Measurements from ENCODE around the gene ATP6V0B. TPM values are rescaled to one million over a fixed set of nuclear protein-coding genes. Genes with fewer than 3 reads are reported as not detected.

ATP6V0B gene
- total and polyA plus RNA-seq, 5 experiments from 2014 or later = 55.8 to 213 (median 149) TPM

DNA sequence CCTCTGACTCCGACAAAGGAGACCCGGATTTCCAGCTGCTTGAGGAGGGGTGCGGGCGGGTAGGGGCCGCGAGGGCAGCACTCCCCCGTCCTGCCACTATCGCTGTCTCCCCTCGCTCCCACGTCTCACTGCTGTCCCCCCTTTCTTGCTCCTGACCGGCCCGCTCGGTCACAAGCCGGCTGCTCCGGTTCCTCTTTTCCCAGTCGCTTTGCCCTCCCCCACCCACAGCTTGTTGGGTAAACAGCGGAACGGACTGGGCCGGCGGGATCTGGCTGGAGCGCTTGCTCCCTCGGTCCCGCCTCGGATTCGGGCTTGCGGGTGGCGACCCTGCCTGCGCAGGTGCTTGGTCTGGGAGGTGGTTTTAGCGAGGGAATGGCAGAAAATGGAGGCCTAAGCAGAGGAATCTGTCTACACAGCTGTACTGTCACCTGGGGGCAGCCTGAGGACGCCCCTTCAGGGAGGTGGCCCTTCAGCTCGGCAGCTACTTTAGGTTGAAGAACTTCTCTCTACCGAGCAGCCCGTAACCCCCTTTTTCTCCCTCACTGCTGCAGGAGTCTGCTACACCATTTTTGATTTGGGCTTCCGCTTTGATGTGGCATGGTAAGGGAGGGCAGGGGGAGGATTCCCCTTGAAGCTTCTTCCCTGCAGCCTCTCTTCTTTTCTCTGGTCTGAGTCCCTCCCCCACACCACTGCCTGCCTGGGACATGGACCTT lies 645 bp downstream of the ATP6V0B start:
- peak in 9 of 10 donors; percentile 20 to 75 (median 53) for DNase-seq
- H3K4me1 Mint-ChIP-seq = peaks cover 33 to 64% (median 61%) of the 10 kb centered on the region in 4 donors
- peak overlapping the region; percentile 43 to 96 (median 92) for H3K27ac Mint-ChIP-seq
- H3K36me3 Mint-ChIP-seq = peaks cover 0 to 35% (median 11%) of the 10 kb centered on the region in 3 donors
- H3K4me3 Mint-ChIP-seq = peak overlapping the region; percentile 84 to 97 (median 93)
- ATAC-seq = peak; percentile 28 to 35
- POLR2A ChIA-PET = interaction anchor here (1.1 to 2.6 kb wide), 12 partner anchors 9 to 325 kb away, joined by 3 to 12 read pairs (median 5); partner anchors contain the start of genes IPO13, KDM4A and SLC6A9
- H3K27me3 Mint-ChIP-seq = peaks cover 0 to 11% (median 3%) of the 10 kb centered on the region in 5 donors
- no peaks in the 10 kb centered on the region for H3K9me3 Mint-ChIP-seq

DNA sequence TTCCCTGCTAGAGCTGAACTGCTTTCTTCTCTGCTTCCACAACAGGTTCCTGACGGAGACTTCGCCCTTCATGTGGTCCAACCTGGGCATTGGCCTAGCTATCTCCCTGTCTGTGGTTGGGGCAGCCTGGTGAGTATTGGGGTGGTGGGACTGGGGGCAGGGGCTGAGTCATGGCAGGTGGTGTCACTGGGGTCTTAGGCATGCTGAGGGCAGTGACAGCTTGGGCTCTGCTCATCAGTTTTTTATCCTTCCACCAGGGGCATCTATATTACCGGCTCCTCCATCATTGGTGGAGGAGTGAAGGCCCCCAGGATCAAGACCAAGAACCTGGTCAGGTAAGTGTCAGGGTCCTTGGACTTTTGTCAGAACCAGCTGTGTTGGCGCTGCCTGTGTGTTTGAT lies 1.3 kb downstream of the ATP6V0B start:
- Mint-ChIP-seq H3K27ac (peak overlapping the region in 8 of 10 donors; percentile 43 to 96 (median 92)), H3K9me3 (no peaks in the 10 kb centered on the region), H3K4me1 (peaks cover 37 to 62% (median 56%) of the 10 kb centered on the region in 4 donors), H3K4me3 (peak overlapping the region; percentile 84 to 97 (median 93)), H3K27me3 (peaks cover 3 to 15% (median 9%) of the 10 kb centered on the region in 5 donors), H3K36me3 (peaks cover 0 to 35% (median 11%) of the 10 kb centered on the region in 3 donors)
- ATAC-seq = no peak
- no peak for DNase-seq
- POLR2A ChIA-PET = interaction anchor here (1.1 to 2.6 kb wide), 7 partner anchors 12 to 56 kb away, joined by 3 to 12 read pairs (median 8); partner anchors contain the start of genes IPO13 and SLC6A9

DNA sequence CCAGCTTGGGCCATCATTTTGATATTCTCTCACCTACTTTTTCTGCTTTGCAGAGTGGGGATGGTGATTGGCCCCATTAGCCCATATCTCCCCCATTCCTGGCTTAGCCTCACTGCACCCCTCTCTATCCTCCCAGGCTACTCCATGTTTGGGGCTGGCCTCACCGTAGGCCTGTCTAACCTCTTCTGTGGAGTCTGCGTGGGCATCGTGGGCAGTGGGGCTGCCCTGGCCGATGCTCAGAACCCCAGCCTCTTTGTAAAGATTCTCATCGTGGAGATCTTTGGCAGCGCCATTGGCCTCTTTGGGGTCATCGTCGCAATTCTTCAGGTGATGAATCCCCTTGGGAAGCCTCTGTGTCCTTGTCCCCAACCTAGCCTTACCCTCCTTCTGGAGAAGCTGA lies 2.1 kb downstream of the ATP6V0B start:
- ATAC-seq = no peak

DNA sequence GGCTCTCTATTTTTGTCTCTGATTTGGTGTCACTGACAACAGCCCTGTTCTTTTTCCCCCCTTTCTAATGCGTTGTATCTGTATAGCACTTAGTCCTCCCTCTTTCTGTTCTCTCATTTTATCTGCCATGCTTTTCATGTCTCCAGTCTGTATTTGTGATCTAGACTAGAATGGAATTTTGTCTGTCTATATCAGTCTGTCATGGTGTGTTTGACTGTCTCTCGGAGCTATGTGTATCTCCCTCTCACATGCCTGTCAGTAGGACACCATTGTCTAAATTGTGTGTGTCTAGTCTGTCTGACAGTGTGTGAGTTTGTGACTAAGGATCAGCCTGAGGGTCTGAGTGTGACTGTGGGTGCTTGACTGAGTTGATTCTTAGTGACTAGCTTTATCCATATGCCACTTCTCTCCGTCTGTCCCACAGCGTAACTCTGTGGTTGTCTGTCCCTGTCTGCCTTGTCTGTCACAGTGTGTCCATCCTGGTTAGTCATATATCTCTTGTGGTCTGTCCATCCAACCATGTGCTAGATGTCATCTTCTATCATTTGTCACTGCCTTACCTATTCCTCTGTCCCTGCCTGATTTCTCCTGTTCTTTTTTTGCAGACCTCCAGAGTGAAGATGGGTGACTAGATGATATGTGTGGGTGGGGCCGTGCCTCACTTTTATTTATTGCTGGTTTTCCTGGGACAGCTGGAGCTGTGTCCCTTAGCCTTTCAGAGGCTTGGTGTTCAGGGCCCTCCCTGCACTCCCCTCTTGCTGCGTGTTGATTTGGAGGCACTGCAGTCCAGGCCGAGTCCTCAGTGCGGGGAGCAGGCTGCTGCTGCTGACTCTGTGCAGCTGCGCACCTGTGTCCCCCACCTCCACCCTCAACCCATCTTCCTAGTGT lies 2.9 kb downstream of the ATP6V0B start:
- ATAC-seq (no peak), DNase-seq (no peak)
- Mint-ChIP-seq H3K4me1 (peaks cover 37 to 60% (median 53%) of the 10 kb centered on the region in 4 donors), H3K27me3 (peaks cover 3 to 19% (median 11%) of the 10 kb centered on the region in 5 donors), H3K36me3 (peaks cover 0 to 28% (median 11%) of the 10 kb centered on the region in 3 donors), H3K27ac (peak overlapping the region in 4 of 10 donors; percentile 18 to 50 (median 43)), H3K9me3 (no peaks in the 10 kb centered on the region), H3K4me3 (peak overlapping the region; percentile 47 to 97 (median 80))
- POLR2A ChIA-PET = no interaction called here

More for the DNA sequence above, 2.1 kb downstream of the ATP6V0B start:
- no peak for DNase-seq
- H3K4me1 Mint-ChIP-seq = peaks cover 37 to 60% (median 53%) of the 10 kb centered on the region in 4 donors
- H3K27me3 Mint-ChIP-seq = peaks cover 3 to 19% (median 11%) of the 10 kb centered on the region in 5 donors
- H3K27ac Mint-ChIP-seq = peak overlapping the region in 3 of 10 donors; percentile 34 to 43 (median 43)
- peaks cover 0 to 34% (median 11%) of the 10 kb centered on the region in 3 donors for H3K36me3 Mint-ChIP-seq
- peak overlapping the region; percentile 30 to 97 (median 88) for H3K4me3 Mint-ChIP-seq
- POLR2A ChIA-PET = interaction anchor here (1.3 kb wide), 1 partner anchor 15 kb away, joined by 4 read pairs; no protein-coding TSS in a partner anchor
- H3K9me3 Mint-ChIP-seq = no peaks in the 10 kb centered on the region

DNA sequence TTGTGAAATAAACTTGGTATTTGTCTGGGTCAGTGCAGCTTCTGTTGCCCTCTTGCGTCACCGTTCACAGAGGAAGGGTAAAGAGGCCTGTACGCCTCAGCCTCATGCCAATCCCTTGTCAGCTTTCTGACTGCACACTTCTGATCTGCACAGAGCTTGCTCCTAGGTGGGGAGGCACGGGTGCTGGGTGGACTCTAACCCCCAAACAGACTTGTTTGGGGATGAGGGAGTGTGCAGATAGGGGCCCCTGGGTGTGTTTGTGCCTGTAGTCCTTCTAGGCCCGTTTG lies 3.4 kb downstream of the ATP6V0B start:
- POLR2A ChIA-PET = no interaction called here
- no peaks in the 10 kb centered on the region for H3K9me3 Mint-ChIP-seq
- ATAC-seq (no peak), DNase-seq (no peak)
- H3K4me1 Mint-ChIP-seq = peaks cover 37 to 60% (median 52%) of the 10 kb centered on the region in 4 donors
- H3K36me3 Mint-ChIP-seq = peaks cover 0 to 28% (median 11%) of the 10 kb centered on the region in 3 donors
- H3K27me3 Mint-ChIP-seq = peaks cover 3 to 19% (median 11%) of the 10 kb centered on the region in 5 donors
- H3K4me3 Mint-ChIP-seq = peak overlapping the region; percentile 70 to 97 (median 82)
- H3K27ac Mint-ChIP-seq = peak overlapping the region in 3 of 10 donors; percentile 14 to 43 (median 28)

DNA sequence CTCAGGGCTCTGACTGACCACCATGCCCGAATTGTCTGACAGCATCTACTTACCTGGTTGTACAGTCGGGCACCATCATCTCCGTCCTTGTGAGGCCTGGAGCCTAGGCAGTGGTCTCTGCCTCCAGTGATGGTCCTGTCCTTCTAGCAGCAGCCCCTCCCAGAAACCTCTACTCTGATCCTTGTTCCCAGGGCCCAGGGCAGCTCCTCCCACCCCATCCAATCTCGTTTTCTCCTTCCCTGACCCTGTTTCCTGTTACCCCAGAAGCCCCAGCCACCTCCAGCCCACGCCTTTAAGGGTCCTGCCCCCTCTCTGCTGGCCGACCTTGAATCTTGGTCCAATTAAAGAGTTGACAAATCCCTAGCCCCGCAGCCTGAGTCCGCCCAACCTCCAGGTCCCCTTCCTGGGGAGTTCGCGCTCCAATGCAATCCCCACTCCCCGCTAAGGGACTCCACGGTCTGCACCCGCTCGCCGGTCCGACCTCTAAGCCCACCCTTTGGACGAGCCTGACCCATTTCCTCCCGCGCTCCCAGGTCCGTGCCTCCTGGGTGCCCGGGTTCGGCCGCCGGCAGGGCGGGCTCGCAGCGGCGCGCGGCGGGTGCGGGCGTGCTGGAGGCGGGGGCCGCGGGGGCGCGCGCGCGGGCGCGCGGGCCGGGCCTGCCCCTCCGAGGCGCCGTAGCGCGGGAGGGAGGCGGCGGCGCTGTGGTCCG lies 3.9 kb downstream of the ATP6V0B start, which contains the start of gene B4GALT2:
TSS of gene B4GALT2 (plus strand) at position 660 of the 710 bp plus-strand sequence. CDS start 1,951 bp downstream, outside the sequence.
- DNase-seq = peak in 4 of 10 donors; percentile 20 to 34 (median 28)
- no peak for ATAC-seq
- no peaks in the 10 kb centered on the region for H3K9me3 Mint-ChIP-seq

DNA sequence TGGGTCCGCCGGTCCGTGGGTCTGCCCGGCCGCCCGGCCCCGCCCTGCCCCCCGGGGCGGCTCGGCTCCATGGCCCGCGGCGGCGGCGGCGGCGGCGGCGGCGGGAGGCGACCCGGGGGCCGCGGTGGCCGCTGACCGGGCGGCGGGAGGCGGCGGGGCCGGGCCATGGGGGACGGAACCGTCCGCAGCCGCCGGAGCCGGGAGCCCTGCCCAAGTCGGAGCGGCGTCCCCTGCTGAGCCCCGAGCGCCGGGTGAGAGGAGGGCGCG lies 4.4 kb downstream of the ATP6V0B start:
- no peaks in the 10 kb centered on the region for H3K9me3 Mint-ChIP-seq
- POLR2A ChIA-PET = no interaction called here
- H3K27me3 Mint-ChIP-seq = peaks cover 3 to 19% (median 11%) of the 10 kb centered on the region in 5 donors
- H3K36me3 Mint-ChIP-seq = peaks cover 0 to 28% (median 11%) of the 10 kb centered on the region in 3 donors
- H3K27ac Mint-ChIP-seq = no peak overlapping the region
- H3K4me1 Mint-ChIP-seq = peaks cover 32 to 52% (median 43%) of the 10 kb centered on the region in 4 donors
- DNase-seq (no peak), ATAC-seq (no peak)
- H3K4me3 Mint-ChIP-seq = peak overlapping the region in 1 of 10 donors; percentile 74

More for the DNA sequence above, 3.9 kb downstream of the ATP6V0B start, which contains the start of gene B4GALT2:
- H3K4me3 Mint-ChIP-seq = peak within 1 kb of the TSS; percentile 76 to 97 (median 86)
- peaks cover 0 to 28% (median 11%) of the 10 kb centered on the region in 3 donors for H3K36me3 Mint-ChIP-seq
- peaks cover 34 to 57% (median 48%) of the 10 kb centered on the region in 4 donors for H3K4me1 Mint-ChIP-seq
- H3K27ac Mint-ChIP-seq = peak within 1 kb of the TSS in 7 of 10 donors; percentile 14 to 81 (median 54)
- H3K27me3 Mint-ChIP-seq = peaks cover 3 to 19% (median 11%) of the 10 kb centered on the region in 5 donors
- POLR2A ChIA-PET = no interaction called here

DNA sequence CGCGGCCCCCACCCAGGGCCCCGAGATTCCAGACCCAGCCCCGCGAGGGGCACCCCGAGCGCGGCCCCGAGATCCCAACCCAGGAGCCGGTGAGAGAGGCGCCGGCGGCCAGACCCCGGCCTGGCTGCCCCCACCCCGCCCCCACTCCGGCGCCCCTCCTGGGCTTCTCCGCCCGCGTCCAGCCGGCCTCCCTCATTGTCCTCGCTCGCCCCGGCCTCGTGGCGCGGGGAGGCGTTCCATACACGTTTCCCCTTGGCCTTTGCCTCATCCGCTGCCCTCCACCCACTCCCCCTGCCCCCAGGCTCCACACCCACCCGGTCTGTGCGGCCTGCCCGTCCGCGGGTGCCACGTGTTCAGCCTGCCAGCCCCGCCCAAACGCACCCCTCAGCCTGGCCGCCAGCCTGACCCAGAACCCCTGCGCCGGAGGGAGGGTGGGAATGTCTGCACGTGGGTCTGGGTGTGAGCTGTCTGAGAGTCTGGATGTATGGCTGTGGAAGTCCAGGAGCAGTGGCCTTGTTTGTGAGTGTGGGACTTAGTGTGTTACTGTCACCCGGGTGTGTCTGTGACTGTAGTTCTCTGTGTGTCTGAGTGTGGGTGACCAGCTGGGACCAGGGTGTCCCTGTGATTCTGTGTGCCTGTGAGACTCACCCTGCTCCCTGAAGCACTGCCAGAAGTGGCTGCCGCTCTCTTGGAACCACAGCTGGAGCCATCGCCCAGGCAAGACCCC lies 4.9 kb downstream of the ATP6V0B start:
- H3K36me3 Mint-ChIP-seq = peaks cover 0 to 28% (median 11%) of the 10 kb centered on the region in 3 donors
- H3K27me3 Mint-ChIP-seq = peaks cover 3 to 19% (median 11%) of the 10 kb centered on the region in 5 donors
- H3K4me1 Mint-ChIP-seq = peaks cover 30 to 50% (median 40%) of the 10 kb centered on the region in 4 donors
- DNase-seq (no peak), ATAC-seq (no peak)
- H3K9me3 Mint-ChIP-seq = no peaks in the 10 kb centered on the region
- H3K4me3 Mint-ChIP-seq = peak overlapping the region; percentile 74 to 91 (median 85)
- POLR2A ChIA-PET = no interaction called here
- peak overlapping the region in 5 of 10 donors; percentile 43 to 63 (median 53) for H3K27ac Mint-ChIP-seq

DNA sequence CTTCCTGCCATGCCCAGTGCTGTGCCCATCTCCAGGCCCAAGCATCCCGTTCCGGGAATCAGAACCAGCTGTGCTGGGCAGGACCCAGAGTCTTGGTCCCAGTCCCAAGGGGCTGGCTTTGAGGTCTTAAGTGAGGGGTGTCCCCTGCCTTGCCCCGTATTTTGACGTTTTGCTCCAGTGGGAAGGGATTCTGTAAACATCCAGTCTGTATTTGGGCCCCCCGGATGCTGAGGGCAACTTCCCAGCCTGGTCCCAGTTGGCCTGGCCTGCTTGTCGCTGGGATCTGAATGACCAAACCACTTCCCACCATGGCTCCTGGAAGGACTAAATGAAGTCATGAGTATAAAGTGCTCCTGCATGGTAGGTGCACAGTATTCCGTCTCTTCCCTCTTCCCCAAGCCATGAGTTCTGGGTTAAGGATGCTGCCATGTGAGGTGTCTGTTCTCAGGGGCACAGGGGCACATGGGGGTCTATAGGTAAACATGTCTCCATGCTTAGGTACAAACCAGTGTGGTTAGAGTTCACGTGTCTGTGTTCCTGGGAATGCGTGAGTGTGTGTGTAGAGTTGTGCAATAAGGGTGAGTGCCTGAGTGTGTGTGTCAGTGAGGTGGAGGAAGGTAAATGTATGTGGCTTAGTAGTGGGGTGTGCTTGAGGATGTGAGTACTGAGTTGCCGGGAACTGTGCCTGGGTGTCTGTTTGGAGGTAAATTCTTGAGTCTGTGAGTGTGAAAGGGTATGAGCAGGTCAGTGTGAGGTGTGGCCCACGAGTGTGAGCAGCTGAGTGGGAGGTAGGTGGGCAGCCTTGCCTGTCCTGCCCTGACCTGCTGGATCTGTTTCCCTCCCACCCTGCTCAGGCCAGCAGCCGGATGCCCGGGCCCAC lies 5.7 kb downstream of the ATP6V0B start:
- peaks cover 0 to 28% (median 11%) of the 10 kb centered on the region in 3 donors for H3K36me3 Mint-ChIP-seq
- DNase-seq (no peak), ATAC-seq (no peak)
- peak overlapping the region in 3 of 10 donors; percentile 6 to 53 (median 7) for H3K27ac Mint-ChIP-seq
- peaks cover 30 to 46% (median 40%) of the 10 kb centered on the region in 4 donors for H3K4me1 Mint-ChIP-seq
- peaks cover 3 to 19% (median 11%) of the 10 kb centered on the region in 5 donors for H3K27me3 Mint-ChIP-seq
- POLR2A ChIA-PET = interaction anchor here (0.5 kb wide), 1 partner anchor 50 kb away, joined by 4 read pairs; no protein-coding TSS in a partner anchor
- peak overlapping the region; percentile 74 to 91 (median 85) for H3K4me3 Mint-ChIP-seq
- no peaks in the 10 kb centered on the region for H3K9me3 Mint-ChIP-seq

DNA sequence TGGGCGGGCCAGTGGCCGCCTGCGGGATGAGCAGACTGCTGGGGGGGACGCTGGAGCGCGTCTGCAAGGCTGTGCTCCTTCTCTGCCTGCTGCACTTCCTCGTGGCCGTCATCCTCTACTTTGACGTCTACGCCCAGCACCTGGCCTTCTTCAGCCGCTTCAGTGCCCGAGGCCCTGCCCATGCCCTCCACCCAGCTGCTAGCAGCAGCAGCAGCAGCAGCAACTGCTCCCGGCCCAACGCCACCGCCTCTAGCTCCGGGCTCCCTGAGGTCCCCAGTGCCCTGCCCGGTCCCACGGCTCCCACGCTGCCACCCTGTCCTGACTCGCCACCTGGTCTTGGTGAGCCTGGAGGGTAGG lies 6.4 kb downstream of the ATP6V0B start:
- no peak for DNase-seq
- H3K4me3 Mint-ChIP-seq = peak overlapping the region in 1 of 10 donors; percentile 34
- H3K4me1 Mint-ChIP-seq = peaks cover 27 to 40% (median 34%) of the 10 kb centered on the region in 4 donors
- ATAC-seq = no peak
- H3K27me3 Mint-ChIP-seq = peaks cover 3 to 19% (median 11%) of the 10 kb centered on the region in 5 donors
- no peaks in the 10 kb centered on the region for H3K9me3 Mint-ChIP-seq
- no peak overlapping the region for H3K27ac Mint-ChIP-seq
- POLR2A ChIA-PET = interaction anchor here (0.5 kb wide), 1 partner anchor 50 kb away, joined by 4 read pairs; no protein-coding TSS in a partner anchor
- peaks cover 0 to 28% (median 11%) of the 10 kb centered on the region in 3 donors for H3K36me3 Mint-ChIP-seq
